K562 (cell line): ENCODE results near the gene PLAC1. TPM values are rescaled to one million over a fixed set of nuclear protein-coding genes. Genes with fewer than 3 reads are reported as not detected.

ENCODE experiments used
- ATAC-seq: fragments of 200-7000 bp; cut with Tn5 transposase; 3 replicates; pipeline ENCODE4 v1.9.1; 2020; ENCODE audit warnings: moderate library complexity
- BruUV-seq: library from RNA; stranded (reverse); fragments of 400-500 nt; replicated peaks from 2 replicates; lab custom pipeline; 2021; lab: Mats Ljungman, UMichigan
- CTCF ChIA-PET: fragments of 300-600 bp; formaldehyde crosslinking; extraction: SDS; loops from one replicate; lab custom pipeline; 2021; ENCODE audit warnings: low intra/inter-chr PET ratio; lab: Yijun Ruan, JAX
- POLR2A ChIA-PET: fragments of 300-600, 350-650 bp; sonication (Branson Sonifier 250); formaldehyde crosslinking; extraction: SDS; loops from one replicate; lab custom pipeline; 2021; ENCODE audit warnings: antibody characterized with exemption, inconsistent platforms; lab: Yijun Ruan, JAX
- DNase-seq, 4 experiments: peaks; one replicate each; pipeline versions ENCODE4 v3.0.0 to v3.0.0-alpha.2; 2011 to 2018; ENCODE audit warnings: low spot score in 3 of 4, mixed read lengths in 3 of 4; ENCODE audit errors: extremely low read depth in 1 of 4
- FAIRE-seq: peaks from 2 replicates; lab custom pipeline; 2011; peaks lifted over from hg19 to GRCh38; lab: Jason Lieb, UNC
- H2AFZ ChIP-seq: 2 replicates; pipeline ENCODE4 v1.6.0; 2011; ENCODE audit warnings: low read depth, low read length, control low read depth, inconsistent platforms
- H3K27ac ChIP-seq: fragments of 200-600 bp; 3 replicates; pipeline ENCODE4 v1.8.0; 2011; ENCODE audit warnings: low read depth, mild to moderate bottlenecking, control low read depth, inconsistent platforms, low read length, moderate library complexity, mixed read lengths; ENCODE audit errors: extremely low read depth
- H3K27me3 ChIP-seq, 2 experiments: fragments of 300-600 bp in 1 of 2; 2 replicates in 1 of 2; 3 replicates in 1 of 2; pipeline versions ENCODE4 v1.6.0 to v1.8.0; 2011; ENCODE audit warnings: inconsistent platforms in 2 of 2, low read length in 2 of 2, mild to moderate bottlenecking in 1 of 2, mixed read lengths in 1 of 2, moderate library complexity in 1 of 2; ENCODE audit not compliant: control insufficient read depth in 2 of 2, insufficient read depth in 2 of 2
- H3K36me3 ChIP-seq: fragments of 300-600 bp; 3 replicates; pipeline ENCODE4 v1.8.0; 2011; ENCODE audit warnings: mild to moderate bottlenecking, low read length, inconsistent platforms; ENCODE audit not compliant: control insufficient read depth, insufficient read depth
- H3K4me1 ChIP-seq, 2 experiments: fragments of 200-600 bp in 1 of 2; replicated peaks in 1 of 2; 2 replicates in 1 of 2; 3 replicates in 1 of 2; pipeline versions ENCODE4 v1.5.1 to v1.8.0; 2011; ENCODE audit warnings: inconsistent platforms in 2 of 2, low read length in 2 of 2, mild to moderate bottlenecking in 1 of 2, mixed read lengths in 1 of 2, moderate library complexity in 1 of 2; ENCODE audit not compliant: control insufficient read depth in 2 of 2, insufficient read depth in 2 of 2
- H3K4me2 ChIP-seq: 2 replicates; pipeline ENCODE4 v1.6.1; 2011; ENCODE audit warnings: low read length, control low read depth, inconsistent platforms, mixed read lengths; ENCODE audit not compliant: insufficient read depth
- H3K4me3 ChIP-seq: fragments of 200-600 bp; sonication (generic), shearing (Covaris generic); 2 replicates; pipeline ENCODE4 v1.5.1; 2016; ENCODE audit warnings: control low read depth, inconsistent platforms
- H3K79me2 ChIP-seq: fragments of 200-600 bp; 3 replicates; pipeline ENCODE4 v1.8.0; 2011; ENCODE audit warnings: low read length, inconsistent platforms; ENCODE audit not compliant: control insufficient read depth, insufficient read depth
- H3K9ac ChIP-seq, 2 experiments: 2 replicates each; pipeline versions ENCODE4 v1.6.0 to v1.6.1; 2011; ENCODE audit warnings: low read depth in 2 of 2, low read length in 2 of 2, control low read depth in 1 of 2, inconsistent platforms in 1 of 2, mild to moderate bottlenecking in 1 of 2, mixed read lengths in 1 of 2; ENCODE audit not compliant: insufficient read depth in 1 of 2
- H3K9me1 ChIP-seq: one replicate; pipeline ENCODE4 v1.6.0; 2011; ENCODE audit warnings: inconsistent platforms, mild to moderate bottlenecking, low read length, moderate library complexity; ENCODE audit not compliant: control insufficient read depth, insufficient read depth
- H3K9me3 ChIP-seq: replicated peaks from 2 replicates; pipeline ENCODE4 v1.5.1; 2011; ENCODE audit warnings: low read depth, low read length, inconsistent platforms; ENCODE audit not compliant: control insufficient read depth, insufficient read depth
- H4K20me1 ChIP-seq: replicated peaks from 2 replicates; pipeline ENCODE4 v1.6.1; 2011; ENCODE audit warnings: low read length, inconsistent platforms, mixed read lengths; ENCODE audit not compliant: control insufficient read depth, insufficient read depth
- ATF3 ChIP-seq, 2 experiments: fragments of 450-650 bp in 1 of 2; sonication (generic) in 1 of 2; formaldehyde crosslinking in 1 of 2; IDR thresholded peaks in 1 of 2; conservative IDR thresholded peaks in 1 of 2; 2 replicates each; pipeline versions ENCODE4 v1.6.1 to v1.8.1; 2016 to 2023; ENCODE audit warnings: mild to moderate bottlenecking in 2 of 2, moderate library complexity in 2 of 2, inconsistent platforms in 1 of 2, missing genetic modification reagents in 1 of 2
- DEAF1 ChIP-seq: fragments of 450-650 bp; formaldehyde crosslinking; IDR thresholded peaks from 2 replicates; pipeline ENCODE4 v1.4.0; 2020; ENCODE audit warnings: mild to moderate bottlenecking, moderate library complexity
- IRF2 ChIP-seq: sonication (generic); formaldehyde crosslinking; IDR thresholded peaks from 2 replicates; pipeline ENCODE4 v1.8.1; 2022; ENCODE audit warnings: mild to moderate bottlenecking, missing genetic modification reagents
- KDM5B ChIP-seq: fragments of 200-600 bp; sonication (generic); IDR thresholded peaks from 2 replicates; pipeline ENCODE4 v1.6.1; 2012; ENCODE audit warnings: low read depth, mild to moderate bottlenecking, moderate library complexity, low read length, control low read depth, inconsistent platforms; ENCODE audit not compliant: insufficient replicate concordance
- MCM7 ChIP-seq, 2 experiments: fragments of 450-650 bp; IDR thresholded peaks; 2 replicates each; pipeline ENCODE4 v1.6.1; 2016 to 2018
- MNT ChIP-seq, 2 experiments: fragments of 450-650 bp; conservative IDR thresholded peaks; 2 replicates each; pipeline ENCODE4 v1.6.1; 2017; ENCODE audit warnings: mild to moderate bottlenecking in 2 of 2, moderate library complexity in 2 of 2
- NFE2 ChIP-seq: IDR thresholded peaks from 2 replicates; pipeline ENCODE4 v1.6.1; 2014; ENCODE audit warnings: antibody characterized with exemption, low read depth
- PHF21A ChIP-seq: fragments of 450-650 bp; IDR thresholded peaks from 2 replicates; pipeline ENCODE4 v1.6.1; 2017; ENCODE audit warnings: low read depth, borderline replicate concordance
- RAD21 ChIP-seq, 2 experiments: fragments of 250-450 bp in 1 of 2; fragments of 450-650 bp in 1 of 2; sonication (Bioruptor Pico) in 1 of 2; formaldehyde crosslinking in 1 of 2; IDR thresholded peaks in 1 of 2; conservative IDR thresholded peaks in 1 of 2; 2 replicates each; pipeline versions ENCODE4 v1.4.0 to v1.8.0; 2020 to 2022; ENCODE audit warnings: mild to moderate bottlenecking in 2 of 2, moderate library complexity in 1 of 2
- ZBTB33 ChIP-seq: sonication (generic); formaldehyde crosslinking; IDR thresholded peaks from 2 replicates; pipeline ENCODE4 v1.8.1; 2023; ENCODE audit warnings: mild to moderate bottlenecking, missing genetic modification reagents
- ZNF695 ChIP-seq: fragments of 450-650 bp; formaldehyde crosslinking; IDR thresholded peaks from 2 replicates; pipeline ENCODE4 v1.4.0; 2020; ENCODE audit warnings: mild to moderate bottlenecking, moderate library complexity
- ZNF830 ChIP-seq: fragments of 250-450 bp; sonication (Bioruptor Pico); IDR thresholded peaks from 2 replicates; pipeline ENCODE4 v1.5.0; 2021; ENCODE audit warnings: mild to moderate bottlenecking
- WGBS: fragments of 100-300 bp; shearing (Covaris generic); methylation state at CpG from one replicate; pipeline ENCODE4 v1.1.6; 2016; ENCODE audit warnings: low coverage, mixed read lengths; ENCODE audit not compliant: insufficient coverage; ENCODE audit errors: missing lambda C conversion rate; 5-methylcytosine and 5-hydroxymethylcytosine counted together
- in situ Hi-C: fragments of 300-500 bp; cut with MboI; formaldehyde crosslinking; loops from 4 replicates; pipeline ENCODE4 v1.15.0; 2018; ENCODE audit warnings: inconsistent platforms, mixed read lengths
- intact Hi-C: fragments of 100-400 bp; cut with micrococcal nuclease; formaldehyde crosslinking; loops from 2 replicates; pipeline ENCODE4 v1.14.2; 2022
- polyA plus RNA-seq, 8 experiments: library from polyadenylated mRNA; depleted of rRNA in 4 of 8; stranded (reverse) in 5 of 8; unstranded in 3 of 8; fragments of >200 nt; fragmentation: Nextera tagmentation in 2 of 8; fragmentation: Illumina TruSeq in 1 of 8; extraction: Ambion mirVana in 2 of 8; extraction: Trizol in 1 of 8; gene quantifications; 2 replicates each; pipeline versions ENCODE4 v1.2.1 to v1.2.3, GENCODE V29; 2011 to 2014; ENCODE audit warnings: inconsistent platforms in 1 of 8, missing spikeins in 1 of 8
- total RNA-seq, 7 experiments: library from RNA; depleted of rRNA in 6 of 7; stranded (reverse); fragments of >200 nt in 6 of 7; fragmentation: Illumina TruSeq in 2 of 7; extraction: Trizol in 2 of 7; gene quantifications; 2 replicates each; pipeline versions ENCODE4 v1.2.1 to v1.2.3, GENCODE V29; 2011 to 2021; ENCODE audit warnings: low replicate concordance in 1 of 7

The PLAC1 gene
- total and polyA plus RNA-seq, 9 of the 15 experiments (the other 6 are each of a cell fraction or from before 2014, with no cell fraction given) = 0.82 to 9.1 (median 1.7) TPM

- ChIA-PET CTCF (no interaction called here), POLR2A (interaction anchor here (1.0 kb wide), 1 partner anchor 26 kb away, joined by 3 read pairs; no protein-coding TSS in a partner anchor)
- Histone ChIP-seq H3K9me3 (no peaks in the 10 kb centered on the region), H3K27me3 (no peaks in the 10 kb centered on the region; a peak in 1 of 5 replicates), H3K4me2 (no peak overlapping the region), H4K20me1 (no peaks in the 10 kb centered on the region), H3K36me3 (no peaks in the 10 kb centered on the region), H3K9ac (no peak overlapping the region), H2AFZ (no peak overlapping the region), H3K9me1 (no peaks in the 10 kb centered on the region), H3K4me1 (no peaks in the 10 kb centered on the region), H3K79me2 (no peaks in the 10 kb centered on the region), H3K27ac (no peak overlapping the region), H3K4me3 (no peak overlapping the region)
- DNase-seq (no peak), ATAC-seq (no peak)
- 34% methylated on average over 7 of the region's 7 CpGs for WGBS
- intact Hi-C loops = no loop called here
- in situ Hi-C loops = no loop called here
- no peak for TF ChIP-seq NFE2
- no peak for TF ChIP-seq ATF3 (IDR thresholded peaks at IDR 0.05)
- TF ChIP-seq ATF3 (CRISPR knock-in tag; conservative IDR thresholded peaks at IDR 0.05) = no peak
- no peak for TF ChIP-seq IRF2 (CRISPR knock-in tag)
- no peak for TF ChIP-seq KDM5B
- no peak for TF ChIP-seq ZBTB33 (CRISPR knock-in tag)
- no peak for TF ChIP-seq MNT (conservative IDR thresholded peaks at IDR 0.05)
- TF ChIP-seq MCM7 (IDR thresholded peaks at IDR 0.05) = no peak
- no peak for TF ChIP-seq DEAF1 (CRISPR knock-in tag)
- no peak for TF ChIP-seq RAD21 (CRISPR knock-in tag; conservative IDR thresholded peaks at IDR 0.05 in 1 of 2, IDR thresholded peaks at IDR 0.05 in 1 of 2)
- no peak for TF ChIP-seq ZNF695
- TF ChIP-seq ZNF830 = no peak
- no peak for TF ChIP-seq PHF21A
- TF ChIP-seq, all 486 proteins: peak for 0
- FAIRE-seq = no peak
- BruUV-seq = no TSS peak
These were observed 33.2 kb upstream of the PLAC1 start for GRCh38 chrX:134691453-134691852.
